Fibroblast of skin of right biceps (primary cell): Measurements from ENCODE around the gene THBS3.
"Not testable (repeated sequence)": the region's sequence is repeated elsewhere in the genome, so short reads cannot be mapped to it uniquely, and the experiment has no call there.

ENCODE experiments used
- DNase-seq: peaks from one replicate; pipeline ENCODE4 v3.0.0-alpha.2; 2013

Gene THBS3

DNA sequence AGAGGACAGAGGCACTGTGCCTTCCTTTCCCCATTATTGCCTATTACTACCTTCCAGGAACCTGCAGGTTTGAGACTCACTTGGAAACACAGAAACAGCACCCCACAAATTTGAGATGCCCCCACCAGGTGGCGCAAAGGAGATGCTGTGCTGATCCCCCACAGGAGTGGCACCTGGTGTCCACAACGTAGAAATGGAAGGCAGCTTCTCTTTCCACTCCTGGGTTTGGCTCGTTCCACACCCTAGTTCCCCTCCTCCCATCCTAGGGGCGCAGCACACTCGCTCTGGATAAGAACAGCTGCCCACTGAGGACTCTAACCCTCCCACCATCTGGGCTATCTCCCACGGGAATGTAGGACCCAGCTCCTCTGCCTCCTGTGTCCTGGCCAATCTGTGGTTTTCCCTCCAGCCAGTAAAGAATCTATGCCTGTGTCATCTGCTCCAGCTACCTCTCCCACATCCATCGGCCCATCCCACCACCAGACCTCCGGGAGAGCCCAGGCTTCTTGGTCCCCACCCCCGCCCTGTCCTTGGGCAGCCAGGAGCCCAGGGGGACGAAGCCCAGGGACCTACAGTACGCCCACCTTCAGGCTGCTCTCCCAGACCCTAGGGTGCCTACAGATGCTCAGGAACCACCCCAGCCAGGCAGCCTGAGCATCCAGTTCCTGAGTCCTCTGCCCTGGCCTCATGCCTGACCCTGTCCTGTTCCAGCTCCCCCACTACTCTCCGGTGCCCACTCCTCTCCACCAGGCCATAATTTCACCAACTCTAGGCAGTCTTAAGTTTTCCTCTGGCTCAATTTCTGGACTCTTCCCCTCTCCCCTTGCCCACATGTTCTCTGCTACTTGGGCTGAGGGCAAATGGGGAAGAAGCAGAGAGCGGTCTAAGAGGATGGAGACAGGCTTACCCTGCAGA, 549 bp downstream of the THBS3 start:
- peak; percentile 80 for DNase-seq

DNA sequence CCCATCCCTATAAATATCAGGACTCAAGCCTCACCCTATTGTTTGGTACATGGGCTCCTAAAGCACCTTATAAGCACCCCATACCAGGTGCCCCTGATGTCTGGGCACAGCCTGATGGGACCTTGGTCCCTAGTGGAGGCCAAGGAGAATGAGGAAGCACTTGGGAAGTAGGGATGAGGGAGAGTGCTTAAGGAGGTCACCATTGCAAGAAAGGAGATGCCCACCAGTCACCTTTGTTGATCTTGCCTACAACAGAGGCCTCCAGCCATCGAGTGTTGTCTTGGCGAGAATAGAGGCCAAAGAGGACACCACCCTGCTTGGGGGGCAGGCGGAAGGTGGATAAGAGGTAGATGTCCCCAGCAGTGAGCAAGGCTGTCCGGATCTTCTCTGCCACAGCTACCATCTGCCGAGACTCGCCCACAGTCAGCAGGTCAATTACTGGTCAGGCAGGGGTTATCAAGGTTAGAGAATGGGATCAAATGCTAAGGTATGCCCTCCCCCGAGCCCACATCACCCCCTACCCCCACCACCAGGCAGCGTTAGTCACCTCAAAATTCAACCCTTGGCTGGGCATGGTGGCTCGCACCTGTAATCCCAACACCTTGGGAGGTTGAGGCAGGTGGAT, 1.6 kb downstream of the THBS3 start:
- DNase-seq: no peak

GRCh38 chr1:155205035-155205434, 2.7 kb downstream of the THBS3 start:
- no peak for DNase-seq

GRCh38 chr1:155202731-155203515, 4.8 kb downstream of the THBS3 start:
- no peak for DNase-seq

- DNase-seq: no peak
Observed at GRCh38 chr1:155202198-155202597, 5.5 kb downstream of the THBS3 start.

- DNase-seq: no peak
Observed at GRCh38 chr1:155200920-155201319, 6.8 kb downstream of the THBS3 start.

- no peak for DNase-seq
Observed at GRCh38 chr1:155199792-155200191, 7.9 kb downstream of the THBS3 start.

- DNase-seq: no peak
Observed at GRCh38 chr1:155198547-155198906, 9.2 kb downstream of the THBS3 start.

GRCh38 chr1:155197901-155198546, 9.7 kb downstream of the THBS3 start:
- DNase-seq: no peak

GRCh38 chr1:155196893-155197638, 10.6 kb downstream of the THBS3 start:
- no peak for DNase-seq

DNA sequence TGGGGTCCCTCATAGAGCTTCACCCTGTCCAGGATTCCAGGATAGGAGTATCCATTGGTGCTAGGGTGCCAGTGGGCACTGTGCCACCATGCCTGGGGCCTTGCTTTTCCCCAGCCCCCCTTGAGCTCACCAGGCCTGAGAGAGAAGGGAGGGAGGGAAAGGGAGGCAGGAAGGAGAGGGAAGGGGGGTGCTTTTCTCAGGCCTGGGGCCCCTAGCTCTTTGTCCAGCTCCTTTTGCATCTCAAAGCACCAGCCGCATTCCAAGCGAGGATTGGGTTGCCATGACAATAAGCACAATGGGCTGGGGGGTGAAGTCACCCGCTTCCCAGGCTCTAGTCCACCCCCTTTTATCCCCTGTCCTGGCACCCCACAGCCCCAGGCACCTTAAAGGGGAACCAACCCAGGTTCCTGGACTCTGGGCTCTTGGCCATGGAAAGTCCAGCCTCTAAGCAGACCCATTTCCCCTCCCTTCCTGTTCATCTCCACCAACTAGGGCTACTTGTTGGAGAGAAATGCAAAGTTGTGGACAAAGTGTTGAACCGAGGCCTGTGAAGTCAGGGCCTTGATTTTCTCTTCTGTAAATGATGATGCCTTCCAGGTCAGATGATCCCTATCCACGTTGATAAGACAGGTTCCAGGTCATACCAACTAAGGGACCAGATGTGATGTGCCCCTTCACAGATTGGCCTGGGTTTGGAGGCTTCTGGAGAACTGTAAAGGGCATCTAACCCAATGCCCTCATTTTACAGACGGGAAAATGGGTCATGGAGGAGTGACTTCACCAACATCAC, 11.4 kb downstream of the THBS3 start:
- DNase-seq: no peak

- DNase-seq: no peak
Observed at GRCh38 chr1:155195201-155196102, 12.2 kb downstream of the THBS3 start.

DNA sequence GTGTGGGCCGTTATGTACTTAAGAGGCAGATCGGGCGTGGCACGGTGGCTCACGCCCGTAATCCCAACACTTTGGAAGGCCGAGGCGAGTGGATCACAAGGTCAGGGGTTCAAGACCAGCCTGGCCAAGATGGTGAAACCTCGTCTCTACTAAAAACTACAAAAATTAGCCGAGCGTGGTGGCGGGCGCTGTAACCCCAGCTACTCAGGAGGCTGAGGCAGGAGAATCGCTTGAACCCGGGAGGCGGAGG, 13.8 kb downstream of the THBS3 start:
- DNase-seq: not testable (repeated sequence)

DNA sequence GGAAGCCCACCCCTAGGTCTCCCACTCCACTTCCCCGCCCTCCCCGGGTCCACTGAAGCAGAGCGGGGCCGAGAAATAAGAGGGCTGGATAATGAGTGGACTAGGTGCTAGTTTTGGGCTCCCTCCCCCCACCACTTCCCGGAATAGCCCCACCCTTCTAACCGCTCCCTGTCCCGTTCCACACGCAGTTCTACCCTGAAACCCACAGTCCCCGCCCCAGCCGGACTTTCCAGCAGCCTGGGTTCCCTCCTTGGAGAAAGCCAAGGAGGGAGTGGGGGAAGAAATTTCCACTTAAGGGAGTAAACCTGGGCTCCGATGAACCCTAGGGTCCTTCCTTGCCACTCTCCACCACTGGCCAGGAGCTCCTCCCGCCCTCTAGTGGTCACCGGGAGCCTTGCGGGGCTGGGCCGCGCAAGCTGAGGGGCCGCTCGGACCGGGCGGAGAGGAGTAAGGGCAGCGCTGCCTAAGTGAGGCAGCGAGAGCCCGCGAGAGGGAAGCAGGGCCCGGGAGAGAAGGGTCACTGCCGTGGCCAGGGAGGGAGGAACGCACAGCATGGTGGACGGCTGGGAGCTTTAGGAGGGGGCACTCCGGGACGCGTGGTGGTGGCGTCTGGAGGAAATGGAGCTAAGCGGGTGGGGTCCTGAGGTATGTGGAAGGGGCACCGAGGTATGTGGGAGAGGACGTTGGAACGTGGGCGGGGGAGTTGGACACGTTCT, 14.3 kb downstream of the THBS3 start:
- peak; percentile 90 for DNase-seq

- no peak for DNase-seq
Observed at GRCh38 chr1:155192346-155193274, 15.1 kb downstream of the THBS3 start.

- no peak for DNase-seq
Observed at GRCh38 chr1:155191904-155192303, 15.8 kb downstream of the THBS3 start.

DNA sequence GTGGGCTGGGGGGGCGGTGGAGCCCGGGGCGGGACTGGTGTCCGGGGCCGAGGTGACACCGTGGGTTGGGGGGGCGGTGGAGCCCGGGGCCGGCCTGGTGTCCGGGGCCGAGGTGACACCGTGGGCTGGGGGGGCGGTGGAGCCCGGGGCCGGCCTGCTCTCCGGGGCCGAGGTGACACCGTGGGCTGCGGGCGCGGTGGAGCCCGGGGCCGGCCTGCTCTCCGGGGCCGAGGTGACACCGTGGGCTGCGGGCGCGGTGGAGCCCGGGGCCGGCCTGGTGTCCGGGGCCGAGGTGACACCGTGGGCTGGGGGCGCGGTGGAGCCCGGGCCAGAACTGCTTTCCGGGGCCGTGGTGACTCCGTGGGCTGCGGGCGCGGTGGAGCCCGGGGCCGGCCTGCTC, 17.8 kb downstream of the THBS3 start:
- not testable (repeated sequence) for DNase-seq

DNA sequence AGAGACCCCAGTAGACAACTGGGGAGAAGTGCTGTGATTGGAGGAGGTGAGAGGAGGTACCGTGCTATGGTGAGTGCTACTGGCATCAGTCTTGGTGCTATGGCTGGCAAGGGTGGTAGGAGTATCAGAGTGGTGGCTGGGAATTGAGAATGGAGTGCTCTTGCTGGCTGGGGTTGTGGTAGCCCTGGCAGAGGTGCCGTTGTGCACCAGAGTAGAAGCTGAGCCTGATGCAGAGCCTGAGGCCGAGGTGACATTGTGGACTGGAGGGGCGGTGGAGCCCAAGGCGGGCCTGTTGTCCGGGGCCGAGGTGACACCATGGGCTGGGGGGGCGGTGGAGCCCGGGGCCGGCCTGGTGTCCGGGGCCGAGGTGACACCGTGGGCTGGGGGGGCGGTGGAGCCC, 19.4 kb downstream of the THBS3 start:
- DNase-seq: no peak

- DNase-seq: no peak
Observed at GRCh38 chr1:155187456-155187891, 20.2 kb downstream of the THBS3 start.
